GM12874 (cell line): ENCODE measurements around the gene BSG.

Experiments
- TF ChIP-seq, protein P1 (sequence below): IDR thresholded peaks from 2 replicates; pipeline ENCODE4 v1.5.1; 2011; ENCODE audit warnings: low read depth, mild to moderate bottlenecking, control low read depth, low read length, moderate library complexity; ENCODE audit not compliant: insufficient read depth

Gene BSG

DNA sequence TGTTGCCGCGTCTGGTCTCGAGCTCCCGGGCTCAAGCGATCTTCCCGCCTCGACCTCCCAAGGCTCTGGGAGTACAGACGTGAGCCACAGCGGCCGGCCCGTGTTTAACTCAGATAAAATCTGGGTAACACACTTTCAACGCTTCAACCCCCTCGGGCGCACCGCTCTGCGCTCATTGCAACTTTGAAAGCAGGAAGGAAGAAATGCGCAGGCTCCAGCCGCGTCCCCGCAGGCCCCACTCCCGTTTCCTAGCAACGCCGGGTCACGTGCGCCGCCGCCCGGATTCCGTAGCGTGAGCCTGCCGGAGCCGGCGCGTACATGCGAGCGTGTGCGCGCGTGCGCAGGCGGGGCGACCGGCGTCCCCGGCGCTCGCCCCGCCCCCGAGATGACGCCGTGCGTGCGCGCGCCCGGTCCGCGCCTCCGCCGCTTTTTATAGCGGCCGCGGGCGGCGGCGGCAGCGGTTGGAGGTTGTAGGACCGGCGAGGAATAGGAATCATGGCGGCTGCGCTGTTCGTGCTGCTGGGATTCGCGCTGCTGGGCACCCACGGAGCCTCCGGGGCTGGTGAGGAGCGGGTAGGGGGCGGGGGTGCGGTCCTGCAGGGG lies at the start of gene BSG:
BSG (plus strand) TSS at position 457 of the 603 bp plus-strand sequence; CDS start at position 496, 39 bp downstream.
- TF ChIP-seq, protein P1, sequence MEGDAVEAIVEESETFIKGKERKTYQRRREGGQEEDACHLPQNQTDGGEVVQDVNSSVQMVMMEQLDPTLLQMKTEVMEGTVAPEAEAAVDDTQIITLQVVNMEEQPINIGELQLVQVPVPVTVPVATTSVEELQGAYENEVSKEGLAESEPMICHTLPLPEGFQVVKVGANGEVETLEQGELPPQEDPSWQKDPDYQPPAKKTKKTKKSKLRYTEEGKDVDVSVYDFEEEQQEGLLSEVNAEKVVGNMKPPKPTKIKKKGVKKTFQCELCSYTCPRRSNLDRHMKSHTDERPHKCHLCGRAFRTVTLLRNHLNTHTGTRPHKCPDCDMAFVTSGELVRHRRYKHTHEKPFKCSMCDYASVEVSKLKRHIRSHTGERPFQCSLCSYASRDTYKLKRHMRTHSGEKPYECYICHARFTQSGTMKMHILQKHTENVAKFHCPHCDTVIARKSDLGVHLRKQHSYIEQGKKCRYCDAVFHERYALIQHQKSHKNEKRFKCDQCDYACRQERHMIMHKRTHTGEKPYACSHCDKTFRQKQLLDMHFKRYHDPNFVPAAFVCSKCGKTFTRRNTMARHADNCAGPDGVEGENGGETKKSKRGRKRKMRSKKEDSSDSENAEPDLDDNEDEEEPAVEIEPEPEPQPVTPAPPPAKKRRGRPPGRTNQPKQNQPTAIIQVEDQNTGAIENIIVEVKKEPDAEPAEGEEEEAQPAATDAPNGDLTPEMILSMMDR, result no peak

DNA sequence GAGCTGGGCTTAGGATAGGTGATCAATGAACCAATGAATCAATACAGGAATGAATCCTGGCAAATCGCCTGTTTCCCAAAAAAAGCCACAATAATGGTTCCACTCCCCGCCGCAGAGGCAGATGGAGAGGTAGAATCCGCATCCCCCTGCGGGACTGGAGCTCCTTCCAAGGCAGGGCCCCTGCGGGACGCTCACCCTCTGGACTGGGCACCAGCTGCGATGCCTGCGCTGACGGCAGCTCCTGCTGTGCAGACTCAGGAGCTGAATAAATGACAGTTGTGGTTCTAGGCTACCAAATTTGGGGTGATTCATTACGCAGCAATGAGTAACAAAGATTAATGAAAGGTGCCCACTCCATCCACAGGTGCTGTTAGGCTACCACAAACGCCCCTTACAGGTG lies 49.7 kb upstream of the BSG start:
- TF ChIP-seq, protein P1, result no peak

DNA sequence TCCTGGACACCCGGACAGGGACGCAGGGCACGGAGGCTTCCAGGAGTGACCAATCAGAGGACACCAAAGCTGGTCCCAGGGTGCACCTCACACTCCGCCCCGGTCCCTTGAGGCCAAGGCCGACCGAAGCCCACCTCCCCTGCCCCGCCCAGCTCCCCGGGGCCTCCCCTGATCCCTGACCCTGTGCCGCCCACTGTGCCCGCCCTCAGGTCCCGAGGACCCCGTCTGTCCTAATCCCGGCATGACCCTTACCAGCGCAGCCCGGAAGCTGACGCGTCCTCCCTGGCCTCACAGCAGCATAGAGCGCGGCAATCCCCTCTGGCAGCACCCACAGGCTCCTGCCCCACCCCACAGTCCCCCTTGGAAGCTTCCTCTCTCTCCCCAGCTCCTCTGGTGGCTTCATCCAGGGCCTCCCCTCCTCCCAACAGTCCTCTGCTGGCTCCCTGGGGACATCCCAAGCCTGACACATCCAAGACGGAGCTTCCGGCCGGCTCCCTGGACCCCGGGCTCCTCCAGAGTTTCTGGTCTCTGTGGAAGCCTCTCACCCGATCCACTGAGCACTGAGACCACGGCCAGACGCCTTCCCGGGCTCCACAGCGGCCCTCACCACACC lies 48.2 kb upstream of the BSG start:
- TF ChIP-seq, protein P1, result no peak

DNA sequence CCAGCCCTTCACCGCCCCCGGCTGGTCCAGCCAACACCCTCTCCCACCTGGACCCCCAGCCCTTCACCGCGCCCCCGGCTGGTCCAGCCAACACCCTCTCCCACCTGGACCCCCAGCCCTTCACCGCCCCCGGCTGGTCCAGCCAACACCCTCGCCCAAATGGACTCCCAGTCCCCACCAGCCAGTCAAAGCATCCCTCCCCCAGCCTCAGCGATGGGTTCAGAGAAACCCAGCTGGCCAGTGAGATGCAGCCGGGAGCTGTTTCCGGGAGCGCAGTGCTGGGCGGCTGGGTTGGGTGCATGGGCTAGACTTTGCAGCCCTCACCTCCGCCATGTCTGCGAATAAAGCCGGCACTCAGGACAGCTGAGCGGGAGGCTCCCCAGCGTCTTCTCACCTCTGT lies 47.4 kb upstream of the BSG start:
- TF ChIP-seq, protein P1, result no peak

DNA sequence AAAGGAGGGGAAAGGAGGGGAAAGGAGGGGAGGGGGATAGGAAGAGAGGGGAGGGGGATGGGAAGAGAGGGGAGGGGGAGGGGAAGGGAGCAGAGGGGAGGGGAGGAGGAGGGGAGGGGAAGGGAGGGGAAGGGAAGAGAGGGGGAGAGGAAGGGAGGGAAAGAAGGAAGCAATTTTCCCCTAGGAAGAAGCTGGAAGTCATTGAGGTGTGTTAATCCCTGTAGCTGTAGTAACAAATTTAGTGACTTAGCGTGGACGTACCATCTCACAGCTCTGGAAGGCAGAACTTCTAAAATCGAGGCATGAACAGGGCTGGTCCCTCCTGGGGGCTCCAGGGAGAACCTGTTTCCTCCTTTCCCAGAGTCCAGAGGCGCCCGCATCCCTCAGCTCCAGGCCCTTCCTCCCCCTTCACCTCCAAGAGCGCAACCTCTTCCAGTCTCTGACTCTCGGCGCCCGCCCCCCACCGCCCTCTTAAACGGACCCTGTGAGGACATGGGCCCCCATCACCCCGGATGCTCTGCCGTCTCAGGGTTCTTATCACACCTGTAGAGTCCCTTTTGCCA lies 46.5 kb upstream of the BSG start:
- TF ChIP-seq, protein P1, result no peak

DNA sequence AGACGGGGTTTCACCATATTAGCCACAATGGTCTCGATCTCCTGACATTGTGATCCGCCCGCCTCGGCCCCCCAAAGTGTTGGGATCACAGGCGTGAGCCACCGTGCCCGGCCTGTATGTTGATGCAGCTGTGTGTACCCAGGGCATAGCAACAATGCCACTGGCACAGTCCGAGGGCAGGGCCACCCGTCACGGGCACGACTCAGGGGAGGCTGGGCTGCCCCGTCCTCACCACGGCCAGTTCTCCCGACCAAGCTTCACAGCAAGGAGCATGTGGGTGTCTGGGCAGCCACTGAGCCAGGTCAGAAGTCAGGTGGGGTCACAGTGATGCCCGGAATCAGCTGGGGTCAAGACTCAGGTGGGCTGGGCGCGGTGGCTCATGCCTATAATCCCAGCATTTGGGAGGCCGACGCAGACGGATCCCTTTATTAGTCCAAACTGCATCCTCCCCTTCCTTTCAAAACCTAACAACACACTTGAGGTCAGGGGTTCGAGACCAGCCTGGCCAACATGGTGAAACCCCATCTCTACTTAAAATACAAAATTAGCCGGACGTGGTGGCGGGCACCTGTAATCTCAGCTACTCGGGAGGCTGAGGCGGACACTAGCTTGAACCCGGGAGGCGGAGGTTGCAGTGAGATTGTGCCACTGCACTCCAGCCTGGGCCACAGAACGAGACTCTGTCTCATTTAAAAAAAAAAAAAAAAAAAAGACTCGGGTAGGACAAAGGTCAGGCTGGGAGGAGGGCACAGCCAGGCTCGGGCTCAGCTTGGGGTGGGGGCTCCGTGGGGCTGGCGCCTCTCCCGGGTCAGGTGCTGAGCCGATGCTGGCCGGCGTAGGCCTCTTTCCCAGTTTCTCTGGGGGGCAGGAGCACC lies 42.0 kb upstream of the BSG start:
- TF ChIP-seq, protein P1, result no peak
